MCF 10A (cell line): ENCODE results near the gene CNNM4. TPM values are rescaled to one million over a fixed set of nuclear protein-coding genes. Genes with fewer than 3 reads are reported as not detected.

ENCODE experiments used
- BruUV-seq: library from RNA; stranded (reverse); fragments of 400-500 nt; replicated peaks from 2 replicates; lab custom pipeline; 2021; lab: Mats Ljungman, UMichigan
- CTCF ChIA-PET: fragments of 300-600 bp; sonication (Branson Sonifier 250); formaldehyde crosslinking; extraction: SDS; loops from one replicate; lab custom pipeline; 2021; ENCODE audit warnings: antibody characterized with exemption, inconsistent platforms; lab: Yijun Ruan, JAX
- POLR2A ChIA-PET: fragments of 300-600, 350-650 bp; sonication (Branson Sonifier 250); formaldehyde crosslinking; extraction: SDS; loops from one replicate; lab custom pipeline; 2020; ENCODE audit warnings: antibody characterized with exemption, inconsistent platforms; lab: Yijun Ruan, JAX
- DNase-seq: peaks from one replicate; pipeline ENCODE4 v3.0.0-alpha.2; 2018; ENCODE audit not compliant: unreplicated experiment
- H3K27ac Mint-ChIP-seq: one replicate; pipeline ENCODE4 v1.8.0; 2022; ENCODE audit warnings: mild to moderate bottlenecking, low read depth, mixed read lengths; ENCODE audit not compliant: unreplicated experiment
- H3K27me3 Mint-ChIP-seq: one replicate; pipeline ENCODE4 v1.8.0; 2022; ENCODE audit warnings: mixed read lengths; ENCODE audit not compliant: insufficient read depth, unreplicated experiment
- H3K36me3 Mint-ChIP-seq: one replicate; pipeline ENCODE4 v1.8.0; 2022; ENCODE audit warnings: mild to moderate bottlenecking, moderate library complexity, mixed read lengths; ENCODE audit not compliant: insufficient read depth, unreplicated experiment
- H3K4me1 Mint-ChIP-seq: one replicate; pipeline ENCODE4 v1.8.0; 2022; ENCODE audit warnings: mixed read lengths; ENCODE audit not compliant: insufficient read depth, unreplicated experiment
- H3K4me3 Mint-ChIP-seq: one replicate; pipeline ENCODE4 v1.8.0; 2022; ENCODE audit warnings: mild to moderate bottlenecking, moderate library complexity, mixed read lengths; ENCODE audit not compliant: unreplicated experiment
- H3K9me3 Mint-ChIP-seq: one replicate; pipeline ENCODE4 v1.8.0; 2022; ENCODE audit warnings: mixed read lengths; ENCODE audit not compliant: unreplicated experiment
- CTCF ChIP-seq: fragments of 200-600 bp; IDR thresholded peaks from one replicate; pipeline ENCODE4 v1.8.0; 2022; ENCODE audit warnings: antibody characterized with exemption, mild to moderate bottlenecking; ENCODE audit not compliant: unreplicated experiment
- intact Hi-C: fragments of 100-400 bp; cut with micrococcal nuclease; formaldehyde crosslinking; loops from 2 replicates; pipeline ENCODE4 v1.14.1; 2022
- total RNA-seq: library from RNA; stranded (reverse); gene quantifications from 2 replicates; pipeline ENCODE4 v1.2.3, GENCODE V29; 2022

Gene CNNM4
- total RNA-seq, 1 experiment from 2014 or later: 5.0 TPM

DNA sequence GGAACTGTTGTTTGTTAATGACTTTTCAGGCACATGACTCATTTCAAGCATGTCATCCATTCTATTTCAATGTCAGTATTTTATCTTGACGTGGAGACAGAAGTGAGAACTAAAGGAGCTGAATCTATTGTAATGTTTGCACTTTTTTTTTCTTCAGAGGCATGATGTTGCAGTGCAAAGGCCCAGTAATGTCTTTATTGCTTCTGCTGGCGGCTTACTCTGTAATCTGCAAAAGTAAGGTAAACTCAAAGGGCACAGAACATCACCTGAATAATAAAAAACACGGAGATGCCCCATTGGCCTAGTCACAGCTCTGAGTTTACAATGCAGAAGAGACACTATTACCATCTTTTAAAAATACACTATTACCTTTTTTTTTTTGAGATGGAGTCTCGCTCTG is 53.0 kb downstream of the CNNM4 start:
- H3K9me3 Mint-ChIP-seq: no peaks in the 10 kb centered on the region
- no peaks in the 10 kb centered on the region for H3K27me3 Mint-ChIP-seq
- ChIA-PET POLR2A (interaction anchor here (1.2 to 2.0 kb wide), 3 partner anchors 10 to 176 kb away, joined by 3 to 5 read pairs (median 5); partner anchors contain the start of gene KANSL3), CTCF (interaction anchor here (0.6 to 1.0 kb wide), 6 partner anchors 12 to 87 kb away, joined by 3 to 6 read pairs (median 3); no protein-coding TSS in a partner anchor)
- TF ChIP-seq CTCF: no peak
- H3K36me3 Mint-ChIP-seq: peaks cover 11% of the 10 kb centered on the region
- no peak overlapping the region for H3K27ac Mint-ChIP-seq
- no peak for DNase-seq
- peaks cover 5% of the 10 kb centered on the region for H3K4me1 Mint-ChIP-seq
- intact Hi-C loops: no loop called here
- no TSS peak for BruUV-seq
- no peak overlapping the region for H3K4me3 Mint-ChIP-seq

DNA sequence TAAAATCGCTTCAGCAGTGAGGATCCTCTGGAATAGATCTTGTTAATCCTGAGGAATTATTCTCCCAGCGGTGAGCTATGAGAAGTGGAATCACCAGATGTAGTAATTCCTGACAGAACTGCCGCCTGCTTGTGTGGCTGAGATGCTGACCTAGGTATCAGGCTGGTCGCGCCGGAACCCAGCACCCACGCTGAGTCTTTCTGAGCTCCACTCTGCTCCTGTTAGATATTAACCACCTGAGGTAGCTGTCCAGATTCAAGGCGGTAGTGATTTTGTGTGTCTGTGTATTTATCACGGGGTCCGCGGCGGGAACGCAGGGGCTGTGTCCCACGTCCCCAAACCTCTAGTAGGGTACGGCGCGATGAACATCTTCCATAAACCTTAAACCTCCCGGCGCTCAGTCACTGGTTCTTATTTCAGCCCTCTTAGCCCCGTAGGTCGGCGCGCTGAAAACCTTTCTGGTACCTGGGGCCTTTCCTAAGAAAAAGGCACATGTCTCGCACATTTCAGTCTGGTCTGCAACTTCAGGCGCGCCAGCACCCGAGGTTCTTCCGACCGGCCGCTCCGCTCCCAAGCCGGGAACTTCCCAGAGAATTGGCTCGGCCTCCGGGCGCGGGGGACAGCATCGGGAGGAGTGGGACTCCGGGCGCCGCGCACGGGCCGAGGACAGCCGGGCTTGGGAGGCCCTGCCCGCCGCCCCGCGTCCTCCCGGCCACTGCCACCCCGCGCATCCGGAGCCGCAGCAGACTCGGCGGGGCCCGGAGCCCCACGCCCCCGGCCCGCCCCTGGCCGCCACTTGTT is 54.8 kb downstream of the CNNM4 start:
- peaks cover 18% of the 10 kb centered on the region for H3K4me1 Mint-ChIP-seq
- H3K27ac Mint-ChIP-seq: peak overlapping the region; percentile 18
- H3K4me3 Mint-ChIP-seq: peak overlapping the region; percentile 77
- ChIA-PET CTCF (interaction anchor here (1.0 to 1.2 kb wide), 2 partner anchors 11 to 53 kb away, joined by 4 to 6 read pairs; no protein-coding TSS in a partner anchor), POLR2A (interaction anchor here (0.7 to 3.1 kb wide), 22 partner anchors 9 to 485 kb away, joined by 3 to 16 read pairs (median 4); partner anchors contain the start of genes ANKRD36, ANKRD39, KANSL3 and NCAPH)
- BruUV-seq: TSS peak; percentile 57
- DNase-seq: peak; percentile 26
- intact Hi-C loops: loop anchor here (1.0 to 2.0 kb wide), 2 partner anchors 145 to 213 kb away; no protein-coding TSS in a partner anchor
- H3K27me3 Mint-ChIP-seq: no peaks in the 10 kb centered on the region
- no peaks in the 10 kb centered on the region for H3K9me3 Mint-ChIP-seq
- TF ChIP-seq CTCF: no peak
- H3K36me3 Mint-ChIP-seq: peaks cover 20% of the 10 kb centered on the region

GRCh38 chr2:96816127-96816835 is 55.6 kb downstream of the CNNM4 start, which contains the start of gene CNNM3:
Gene CNNM3, plus strand, starts transcription at chr2:96816268. Its CDS starts 10 bp downstream, at chr2:96816278.
- ChIA-PET POLR2A (interaction anchor here (0.7 to 3.1 kb wide), 21 partner anchors 12 to 486 kb away, joined by 3 to 16 read pairs (median 4); partner anchors contain the start of genes ANKRD36, ANKRD39 and KANSL3), CTCF (interaction anchor here (0.5 to 1.2 kb wide), 4 partner anchors 8 to 35 kb away, joined by 4 to 6 read pairs (median 5); no protein-coding TSS in a partner anchor)
- peaks cover 21% of the 10 kb centered on the region for H3K36me3 Mint-ChIP-seq
- peak within 1 kb of the TSS; percentile 77 for H3K4me3 Mint-ChIP-seq
- BruUV-seq: no TSS peak
- peak; percentile 59 for TF ChIP-seq CTCF
- H3K4me1 Mint-ChIP-seq: peaks cover 20% of the 10 kb centered on the region
- H3K27me3 Mint-ChIP-seq: no peaks in the 10 kb centered on the region
- DNase-seq: peak; percentile 92
- intact Hi-C loops: loop anchor here (1.0 to 2.0 kb wide), 2 partner anchors 145 to 214 kb away; no protein-coding TSS in a partner anchor
- no peaks in the 10 kb centered on the region for H3K9me3 Mint-ChIP-seq
- peak within 1 kb of the TSS; percentile 18 for H3K27ac Mint-ChIP-seq
